Smooth muscle cell (in vitro differentiated cells): Measurements from ENCODE around the gene ZC3HAV1L. TPM values are rescaled to one million over a fixed set of nuclear protein-coding genes. Genes with fewer than 3 reads are reported as not detected.

Experiments used
- DNase-seq: peaks from one replicate; lab custom pipeline; 2025; ENCODE audit not compliant: unreplicated experiment; lab: John Stamatoyannopoulos, UW
- H2AFZ ChIP-seq: fragments of 200-600 bp; sonication (generic); 2 replicates; pipeline ENCODE4 v1.6.0; 2016; ENCODE audit warnings: antibody characterized with exemption, low read depth, mild to moderate bottlenecking
- H3F3A ChIP-seq: fragments of 200-600 bp; sonication (generic); 2 replicates; pipeline ENCODE4 v1.6.0; 2017; ENCODE audit warnings: antibody characterized with exemption, low read depth
- H3K27ac ChIP-seq: fragments of 200-600 bp; sonication (generic); 2 replicates; pipeline ENCODE4 v1.5.1; 2016; ENCODE audit warnings: low read depth, mild to moderate bottlenecking
- H3K27me3 ChIP-seq: fragments of 200-600 bp; sonication (generic); 2 replicates; pipeline ENCODE4 v1.6.1; 2016; ENCODE audit warnings: low read depth, mild to moderate bottlenecking
- H3K36me3 ChIP-seq: fragments of 200-600 bp; sonication (generic); 2 replicates; pipeline ENCODE4 v1.5.1; 2016; ENCODE audit warnings: low read depth
- H3K4me1 ChIP-seq: fragments of 200-600 bp; sonication (generic); 2 replicates; pipeline ENCODE4 v1.5.1; 2016; ENCODE audit warnings: low read depth
- H3K4me2 ChIP-seq: fragments of 200-600 bp; sonication (generic); 2 replicates; pipeline ENCODE4 v1.6.0; 2016; ENCODE audit warnings: mild to moderate bottlenecking
- H3K4me3 ChIP-seq: fragments of 200-600 bp; sonication (generic); 2 replicates; pipeline ENCODE4 v1.5.1; 2016; ENCODE audit warnings: mild to moderate bottlenecking
- H3K79me2 ChIP-seq: fragments of 200-600 bp; sonication (generic); 2 replicates; pipeline ENCODE4 v1.6.0; 2016; ENCODE audit warnings: low read depth, mild to moderate bottlenecking
- H3K9ac ChIP-seq: fragments of 200-600 bp; sonication (generic); 2 replicates; pipeline ENCODE4 v1.6.0; 2016; ENCODE audit warnings: low read depth
- H3K9me3 ChIP-seq: fragments of 200-600 bp; sonication (generic); replicated peaks from 2 replicates; pipeline ENCODE4 v1.5.1; 2016; ENCODE audit warnings: low read depth
- H4K20me1 ChIP-seq: fragments of 200-600 bp; sonication (generic); 2 replicates; pipeline ENCODE4 v1.6.0; 2016; ENCODE audit warnings: low read depth
- CTCF ChIP-seq: fragments of 200-600 bp; sonication (generic); IDR thresholded peaks from 2 replicates; pipeline ENCODE4 v1.5.1; 2017; ENCODE audit warnings: borderline replicate concordance, mild to moderate bottlenecking, antibody characterized with exemption; ENCODE audit not compliant: insufficient read depth, poor library complexity, severe bottlenecking
- WGBS: methylation state at CpG from one replicate; pipeline ENCODE4 v1.1.7; 2016; ENCODE audit warnings: low lambda C conversion rate; 5-methylcytosine and 5-hydroxymethylcytosine counted together
- polyA plus RNA-seq: library from polyadenylated mRNA; unstranded; fragments of >200 nt; fragmentation: Nextera tagmentation; extraction: Ambion mirVana; gene quantifications from 2 replicates; pipeline ENCODE4 v1.2.1, GENCODE V29; 2016
- total RNA-seq: library from RNA; depleted of rRNA; stranded (reverse); fragments of >200 nt; gene quantifications from 2 replicates; pipeline ENCODE4 v1.2.3, GENCODE V29; 2014

Gene ZC3HAV1L
- total and polyA plus RNA-seq, 2 experiments from 2014 or later = 17.0 to 47.2 TPM

- WGBS = 100% methylated on average over 1 of the region's 1 CpG
- Histone ChIP-seq H3K27me3 (no peaks in the 10 kb centered on the region), H3K27ac (no peak overlapping the region), H3K9ac (no peak overlapping the region), H3K4me3 (no peak overlapping the region), H3K4me1 (no peaks in the 10 kb centered on the region), H3K79me2 (no peaks in the 10 kb centered on the region), H2AFZ (no peak overlapping the region), H4K20me1 (no peaks in the 10 kb centered on the region), H3F3A (no peaks in the 10 kb centered on the region), H3K9me3 (no peaks in the 10 kb centered on the region), H3K36me3 (no peaks in the 10 kb centered on the region), H3K4me2 (no peak overlapping the region)
- TF ChIP-seq CTCF = no peak
- DNase-seq = no peak
Measured at GRCh38 chr7:139049936-139050335, 14.1 kb upstream of the ZC3HAV1L start.

- no peaks in the 10 kb centered on the region for H3K27me3 ChIP-seq
- no peak for TF ChIP-seq CTCF
- H3K27ac ChIP-seq = no peak overlapping the region
- H4K20me1 ChIP-seq = no peaks in the 10 kb centered on the region
- H3K4me3 ChIP-seq = no peak overlapping the region
- no peaks in the 10 kb centered on the region for H3K36me3 ChIP-seq
- no peaks in the 10 kb centered on the region for H3K4me1 ChIP-seq
- no peak for DNase-seq
- no peak overlapping the region for H2AFZ ChIP-seq
- H3K79me2 ChIP-seq = no peaks in the 10 kb centered on the region
- H3K9ac ChIP-seq = no peak overlapping the region
- H3K4me2 ChIP-seq = no peak overlapping the region
- no peaks in the 10 kb centered on the region for H3K9me3 ChIP-seq
- H3F3A ChIP-seq = no peaks in the 10 kb centered on the region
- WGBS = 85% methylated on average over 7 of the region's 7 CpGs
Measured at GRCh38 chr7:139049111-139049510, 13.3 kb upstream of the ZC3HAV1L start.

GRCh38 chr7:139047970-139048369 lies 12.1 kb upstream of the ZC3HAV1L start:
- no peak for TF ChIP-seq CTCF
- H4K20me1 ChIP-seq = no peaks in the 10 kb centered on the region
- DNase-seq = no peak
- H3K4me2 ChIP-seq = no peak overlapping the region
- no peak overlapping the region for H3K27ac ChIP-seq
- H3K27me3 ChIP-seq = no peaks in the 10 kb centered on the region
- H3K4me3 ChIP-seq = no peak overlapping the region
- no peaks in the 10 kb centered on the region for H3K4me1 ChIP-seq
- H3K9ac ChIP-seq = no peak overlapping the region
- H3K9me3 ChIP-seq = no peaks in the 10 kb centered on the region
- H3K79me2 ChIP-seq = no peaks in the 10 kb centered on the region
- no peak overlapping the region for H2AFZ ChIP-seq
- no peaks in the 10 kb centered on the region for H3K36me3 ChIP-seq
- H3F3A ChIP-seq = no peaks in the 10 kb centered on the region
- WGBS = 82% methylated on average over 3 of the region's 3 CpGs

- no peaks in the 10 kb centered on the region for H3K9me3 ChIP-seq
- H3K27ac ChIP-seq = no peak overlapping the region
- no peak overlapping the region for H3K4me2 ChIP-seq
- no peaks in the 10 kb centered on the region for H3K79me2 ChIP-seq
- no peak overlapping the region for H3K9ac ChIP-seq
- no peaks in the 10 kb centered on the region for H3K36me3 ChIP-seq
- H2AFZ ChIP-seq = no peak overlapping the region
- no peaks in the 10 kb centered on the region for H3F3A ChIP-seq
- no peaks in the 10 kb centered on the region for H4K20me1 ChIP-seq
- 93% methylated on average over 6 of the region's 6 CpGs for WGBS
- TF ChIP-seq CTCF = no peak
- no peaks in the 10 kb centered on the region for H3K4me1 ChIP-seq
- no peaks in the 10 kb centered on the region for H3K27me3 ChIP-seq
- H3K4me3 ChIP-seq = no peak overlapping the region
- no peak for DNase-seq
Measured at GRCh38 chr7:139046143-139046542, 10.3 kb upstream of the ZC3HAV1L start.
